Activated T-helper 2 cell treated with anti-CD3 and anti-CD28 coated beads, Interferon-gamma antibody, Interleukin-2, Interleukin-4, amounts not matched to agents 10 μg/mL and 5 μg/mL and 100 μg/mL, durations not matched to agents 14 hours and 24 hours and 36 hours (primary cell): ENCODE results near the gene MYBPHL. TPM values are rescaled to one million over a fixed set of nuclear protein-coding genes. Genes with fewer than 3 reads are reported as not detected.
A peak's percentile ranks its signal among the peaks of the same experiment; 100 is the strongest.
"Not testable (repeated sequence)": the region's sequence is repeated elsewhere in the genome, so short reads cannot be mapped to it uniquely, and the experiment has no call there.

Source experiments
- DNase-seq: peaks from one replicate; pipeline ENCODE4 v3.0.0; 2021; ENCODE audit warnings: low spot score
- H3K27ac Mint-ChIP-seq: one replicate; pipeline ENCODE4 v1.8.0; 2021; ENCODE audit warnings: mixed read lengths
- H3K27me3 Mint-ChIP-seq: one replicate; pipeline ENCODE4 v1.8.0; 2021; ENCODE audit warnings: low read depth, mixed read lengths
- H3K36me3 Mint-ChIP-seq: one replicate; pipeline ENCODE4 v1.8.0; 2021; ENCODE audit warnings: low read depth, mixed read lengths
- H3K4me1 Mint-ChIP-seq: one replicate; pipeline ENCODE4 v1.8.0; 2021; ENCODE audit warnings: low read depth, mixed read lengths
- H3K4me3 Mint-ChIP-seq: one replicate; pipeline ENCODE4 v1.8.0; 2021; ENCODE audit warnings: low read depth, mild to moderate bottlenecking, moderate library complexity, mixed read lengths
- H3K9me3 Mint-ChIP-seq: one replicate; pipeline ENCODE4 v1.8.0; 2021; ENCODE audit warnings: mixed read lengths
- intact Hi-C: fragments of 100-400 bp; cut with micrococcal nuclease; formaldehyde crosslinking; loops from one replicate; pipeline ENCODE4 v1.15.1; 2023
- total RNA-seq: library from RNA; stranded (reverse); gene quantifications from 2 replicates; pipeline ENCODE4 v1.2.3, GENCODE V29; 2022

The MYBPHL gene
- total RNA-seq, 1 donor from 2014 or later, result not detected

- Mint-ChIP-seq H3K27me3 (peaks cover 14% of the 10 kb centered on the region), H3K4me1 (peaks cover 4% of the 10 kb centered on the region), H3K27ac (no peak overlapping the region), H3K9me3 (no peaks in the 10 kb centered on the region), H3K4me3 (no peak overlapping the region), H3K36me3 (no peaks in the 10 kb centered on the region)
- no peak for DNase-seq
- intact Hi-C loops, result no loop called here
Measured at GRCh38 chr1:109299558-109300343, 7.1 kb downstream of the MYBPHL start.

GRCh38 chr1:109298666-109299557 is 7.9 kb downstream of the MYBPHL start:
- Mint-ChIP-seq H3K27ac (no peak overlapping the region), H3K27me3 (peaks cover 14% of the 10 kb centered on the region), H3K9me3 (no peaks in the 10 kb centered on the region), H3K4me3 (no peak overlapping the region), H3K36me3 (no peaks in the 10 kb centered on the region), H3K4me1 (peaks cover 4% of the 10 kb centered on the region)
- intact Hi-C loops, result no loop called here
- DNase-seq, result no peak

GRCh38 chr1:109296782-109297181 is 10.0 kb downstream of the MYBPHL start:
- H3K36me3 Mint-ChIP-seq, result no peaks in the 10 kb centered on the region
- intact Hi-C loops, result no loop called here
- no peak for DNase-seq
- peaks cover 4% of the 10 kb centered on the region for H3K4me1 Mint-ChIP-seq
- no peak overlapping the region for H3K27ac Mint-ChIP-seq
- H3K27me3 Mint-ChIP-seq, result peaks cover 25% of the 10 kb centered on the region
- no peaks in the 10 kb centered on the region for H3K9me3 Mint-ChIP-seq
- no peak overlapping the region for H3K4me3 Mint-ChIP-seq

- intact Hi-C loops, result no loop called here
- H3K27ac Mint-ChIP-seq, result no peak overlapping the region
Measured at GRCh38 chr1:109295712-109296415, 10.9 kb downstream of the MYBPHL start.

GRCh38 chr1:109294481-109294880 is 12.3 kb downstream of the MYBPHL start:
- Mint-ChIP-seq H3K36me3 (no peaks in the 10 kb centered on the region), H3K4me3 (no peak overlapping the region), H3K9me3 (no peaks in the 10 kb centered on the region), H3K4me1 (peaks cover 4% of the 10 kb centered on the region), H3K27ac (no peak overlapping the region), H3K27me3 (peaks cover 24% of the 10 kb centered on the region)
- DNase-seq, result no peak
- intact Hi-C loops, result no loop called here

More at GRCh38 chr1:109295712-109296415, 10.9 kb downstream of the MYBPHL start:
- H3K36me3 Mint-ChIP-seq, result no peaks in the 10 kb centered on the region
- no peak for DNase-seq
- H3K27me3 Mint-ChIP-seq, result peaks cover 25% of the 10 kb centered on the region
- peaks cover 4% of the 10 kb centered on the region for H3K4me1 Mint-ChIP-seq
- no peaks in the 10 kb centered on the region for H3K9me3 Mint-ChIP-seq
- no peak overlapping the region for H3K4me3 Mint-ChIP-seq

GRCh38 chr1:109293026-109293425 is 13.8 kb downstream of the MYBPHL start:
- no peaks in the 10 kb centered on the region for H3K9me3 Mint-ChIP-seq
- intact Hi-C loops, result no loop called here
- no peaks in the 10 kb centered on the region for H3K36me3 Mint-ChIP-seq
- DNase-seq, result no peak
- peaks cover 27% of the 10 kb centered on the region for H3K27me3 Mint-ChIP-seq
- no peak overlapping the region for H3K27ac Mint-ChIP-seq
- H3K4me1 Mint-ChIP-seq, result no peaks in the 10 kb centered on the region
- H3K4me3 Mint-ChIP-seq, result no peak overlapping the region

- DNase-seq, result no peak
- Mint-ChIP-seq H3K27me3 (peaks cover 27% of the 10 kb centered on the region), H3K27ac (no peak overlapping the region), H3K36me3 (no peaks in the 10 kb centered on the region), H3K4me3 (no peak overlapping the region), H3K9me3 (no peaks in the 10 kb centered on the region), H3K4me1 (no peaks in the 10 kb centered on the region)
- intact Hi-C loops, result no loop called here
Measured at GRCh38 chr1:109292364-109292763, 14.4 kb downstream of the MYBPHL start.

- Mint-ChIP-seq H3K27me3 (peaks cover 30% of the 10 kb centered on the region), H3K27ac (no peak overlapping the region), H3K4me1 (no peaks in the 10 kb centered on the region), H3K36me3 (no peaks in the 10 kb centered on the region), H3K9me3 (no peaks in the 10 kb centered on the region), H3K4me3 (no peak overlapping the region)
- intact Hi-C loops, result no loop called here
- DNase-seq, result no peak
Measured at GRCh38 chr1:109290998-109291397, 15.8 kb downstream of the MYBPHL start.

GRCh38 chr1:109290137-109290536 is 16.7 kb downstream of the MYBPHL start:
- Mint-ChIP-seq H3K27me3 (peaks cover 26% of the 10 kb centered on the region), H3K4me1 (no peaks in the 10 kb centered on the region), H3K27ac (no peak overlapping the region), H3K9me3 (no peaks in the 10 kb centered on the region), H3K4me3 (no peak overlapping the region), H3K36me3 (no peaks in the 10 kb centered on the region)
- intact Hi-C loops, result no loop called here
- DNase-seq, result no peak

- intact Hi-C loops, H3K4me3 Mint-ChIP-seq: not testable (repeated sequence)
- peaks cover 12% of the 10 kb centered on the region for H3K27me3 Mint-ChIP-seq
Measured at GRCh38 chr1:109286762-109287161, 20.0 kb downstream of the MYBPHL start.

GRCh38 chr1:109283748-109284600 is 22.8 kb downstream of the MYBPHL start:
- peak; percentile 42 for DNase-seq
- Mint-ChIP-seq H3K36me3 (peaks cover 13% of the 10 kb centered on the region), H3K4me3 (peak overlapping the region; percentile 93), H3K9me3 (no peaks in the 10 kb centered on the region), H3K4me1 (peaks cover 21% of the 10 kb centered on the region), H3K27me3 (peaks cover 9% of the 10 kb centered on the region), H3K27ac (peak overlapping the region; percentile 79)
- intact Hi-C loops, result no loop called here

More at GRCh38 chr1:109286762-109287161, 20.0 kb downstream of the MYBPHL start:
- H3K4me1 Mint-ChIP-seq, result peaks cover 15% of the 10 kb centered on the region
- not testable (repeated sequence) for H3K27ac Mint-ChIP-seq, H3K9me3 Mint-ChIP-seq, H3K36me3 Mint-ChIP-seq, DNase-seq
